Measurements from ENCODE around the gene CNPY2.

CNPY2 gene

GRCh38 chr12:56311003-56311402, 4.8 kb downstream of the CNPY2 start:
- TF ChIP-seq ZNF565 (CRISPR knock-in tag; conservative IDR thresholded peaks at IDR 0.05; ENCODE audit: low read depth), result no peak
- TF ChIP-seq POU6F1 (CRISPR knock-in tag; IDR thresholded peaks at IDR 0.05; ENCODE audit: borderline replicate concordance, low read depth), result no peak
- TF ChIP-seq CREB5 (CRISPR knock-in tag; IDR thresholded peaks at IDR 0.05; ENCODE audit: low read depth), result no peak
- no peak for TF ChIP-seq ARNTL (CRISPR knock-in tag; IDR thresholded peaks at IDR 0.05; ENCODE audit: borderline replicate concordance, low read depth)
- TF ChIP-seq ZNF8 (CRISPR knock-in tag; IDR thresholded peaks at IDR 0.05), result no peak
- no peak for TF ChIP-seq PATZ1 (CRISPR knock-in tag; IDR thresholded peaks at IDR 0.05; ENCODE audit: borderline replicate concordance)
- no peak for TF ChIP-seq TOX (CRISPR knock-in tag; IDR thresholded peaks at IDR 0.05; ENCODE audit: borderline replicate concordance)
- no peak for TF ChIP-seq ZFP30 (CRISPR knock-in tag; IDR thresholded peaks at IDR 0.05)
- no peak for TF ChIP-seq CSRNP3 (CRISPR knock-in tag; IDR thresholded peaks at IDR 0.05)
- no peak for TF ChIP-seq CSDC2 (CRISPR knock-in tag; IDR thresholded peaks at IDR 0.05)
- TF ChIP-seq ZC3H10 (CRISPR knock-in tag; IDR thresholded peaks at IDR 0.05), result no peak
- TF ChIP-seq BACH2 (CRISPR knock-in tag; IDR thresholded peaks at IDR 0.05; ENCODE audit: borderline replicate concordance), result no peak
- TF ChIP-seq PPARA (CRISPR knock-in tag; IDR thresholded peaks at IDR 0.05; ENCODE audit: borderline replicate concordance), result no peak
- TF ChIP-seq RARB (CRISPR knock-in tag; IDR thresholded peaks at IDR 0.05), result no peak
- TF ChIP-seq ESRRG (CRISPR knock-in tag; IDR thresholded peaks at IDR 0.05), result no peak
- no peak for TF ChIP-seq ZNF70 (CRISPR knock-in tag; IDR thresholded peaks at IDR 0.05)
- no peak for ATAC-seq

GRCh38 chr12:56308714-56309113, 7.1 kb downstream of the CNPY2 start:
- TF ChIP-seq OSR1 (CRISPR knock-in tag; IDR thresholded peaks at IDR 0.05) (no peak), BACH2 (CRISPR knock-in tag; IDR thresholded peaks at IDR 0.05; ENCODE audit: borderline replicate concordance) (no peak), TCF4 (CRISPR knock-in tag; IDR thresholded peaks at IDR 0.05; ENCODE audit: borderline replicate concordance) (no peak), ZC3H10 (CRISPR knock-in tag; IDR thresholded peaks at IDR 0.05) (no peak), PPARA (CRISPR knock-in tag; IDR thresholded peaks at IDR 0.05; ENCODE audit: borderline replicate concordance) (no peak), ESRRG (CRISPR knock-in tag; IDR thresholded peaks at IDR 0.05) (no peak), ZFP3 (CRISPR knock-in tag; IDR thresholded peaks at IDR 0.05) (no peak), ARNTL (CRISPR knock-in tag; IDR thresholded peaks at IDR 0.05; ENCODE audit: borderline replicate concordance, low read depth) (no peak)
- ATAC-seq, result no peak

GRCh38 chr12:56307221-56307965, 8.4 kb downstream of the CNPY2 start:
- TF ChIP-seq OSR1 (CRISPR knock-in tag; IDR thresholded peaks at IDR 0.05), result no peak
- TF ChIP-seq ZFP30 (CRISPR knock-in tag; IDR thresholded peaks at IDR 0.05), result no peak
- no peak for TF ChIP-seq PPARA (CRISPR knock-in tag; IDR thresholded peaks at IDR 0.05; ENCODE audit: borderline replicate concordance)
- no peak for TF ChIP-seq RARB (CRISPR knock-in tag; IDR thresholded peaks at IDR 0.05)
- TF ChIP-seq CSRNP3 (CRISPR knock-in tag; IDR thresholded peaks at IDR 0.05), result no peak
- no peak for ATAC-seq
